Cardiac muscle cell (in vitro differentiated cells and primary cell): Measurements from ENCODE around the gene COX7B. TPM values are rescaled to one million over a fixed set of nuclear protein-coding genes. Genes with fewer than 3 reads are reported as not detected.

Source experiments
- DNase-seq, 2 donors: peaks; one replicate each; pipeline versions ENCODE4 v3.0.0 to v3.0.0-alpha.2; 2010 to 2017; ENCODE audit warnings: low read depth in 1 of 2, low spot score in 1 of 2
- H3K27ac ChIP-seq: fragments of 200-600 bp; sonication (generic); 2 replicates; pipeline ENCODE4 v1.5.1; 2016
- H3K27me3 ChIP-seq: fragments of 200-600 bp; sonication (generic); 2 replicates; pipeline ENCODE4 v1.6.0; 2016; ENCODE audit warnings: control low read depth
- H3K36me3 ChIP-seq: fragments of 200-600 bp; sonication (generic); 2 replicates; pipeline ENCODE4 v1.5.1; 2016; ENCODE audit warnings: control low read depth
- H3K4me1 ChIP-seq: fragments of 200-600 bp; sonication (generic); 2 replicates; pipeline ENCODE4 v1.8.1; 2017; ENCODE audit warnings: low read depth, mild to moderate bottlenecking, mixed run types
- H3K4me3 ChIP-seq: fragments of 200-600 bp; sonication (generic); 2 replicates; pipeline ENCODE4 v1.5.1; 2016; ENCODE audit warnings: mild to moderate bottlenecking
- H3K9me3 ChIP-seq: fragments of 200-600 bp; sonication (generic); 2 replicates; pipeline ENCODE4 v1.5.1; 2017; ENCODE audit warnings: low read depth, mild to moderate bottlenecking, control low read depth
- CTCF ChIP-seq: IDR thresholded peaks from 2 replicates; pipeline ENCODE4 v1.5.1; 2012; ENCODE audit warnings: low read depth, mild to moderate bottlenecking, low read length
- polyA plus RNA-seq: library from polyadenylated mRNA; unstranded; fragments of >200 nt; fragmentation: Nextera tagmentation; extraction: Ambion mirVana; gene quantifications from 2 replicates; pipeline ENCODE4 v1.2.1, GENCODE V29; 2016
- total RNA-seq: library from RNA; depleted of rRNA; stranded (reverse); fragments of >200 nt; gene quantifications from 2 replicates; pipeline ENCODE4 v1.2.3, GENCODE V29; 2016

The COX7B gene
- total and polyA plus RNA-seq, 2 experiments from 2014 or later: 320 to 1,709 TPM

GRCh38 chrX:77894921-77895886 is 4.1 kb upstream of the COX7B start, which contains the start of gene MAGT1:
Gene MAGT1 (minus strand): TSS chrX:77895435. CDS start chrX:77895410, 25 bp downstream.
- Histone ChIP-seq H3K36me3 (no peaks in the 10 kb centered on the region), H3K9me3 (no peaks in the 10 kb centered on the region), H3K4me1 (no peaks in the 10 kb centered on the region), H3K27me3 (no peaks in the 10 kb centered on the region), H3K4me3 (peak within 1 kb of the TSS; percentile 79), H3K27ac (peak within 1 kb of the TSS; percentile 98)
- TF ChIP-seq CTCF: no peak
- DNase-seq: peak; percentile 94 to 97

- H3K4me3 ChIP-seq: peak overlapping the region; percentile 58
- H3K27ac ChIP-seq: peak overlapping the region; percentile 91
- peak in 1 of 2 donors; percentile 28 for DNase-seq
- no peaks in the 10 kb centered on the region for H3K27me3 ChIP-seq
- peaks cover 8% of the 10 kb centered on the region for H3K36me3 ChIP-seq
- TF ChIP-seq CTCF: no peak
- no peaks in the 10 kb centered on the region for H3K9me3 ChIP-seq
- H3K4me1 ChIP-seq: no peaks in the 10 kb centered on the region
Measured at GRCh38 chrX:77900688-77901087, 1.4 kb downstream of the COX7B start.

- H3K9me3 ChIP-seq: no peaks in the 10 kb centered on the region
- peak overlapping the region; percentile 58 for H3K4me3 ChIP-seq
- no peak overlapping the region for H3K27ac ChIP-seq
- no peak for TF ChIP-seq CTCF
- H3K4me1 ChIP-seq: no peaks in the 10 kb centered on the region
- H3K36me3 ChIP-seq: peaks cover 8% of the 10 kb centered on the region
- DNase-seq: no peak
- H3K27me3 ChIP-seq: no peaks in the 10 kb centered on the region
Measured at GRCh38 chrX:77901506-77901905, 2.2 kb downstream of the COX7B start.

GRCh38 chrX:77910108-77910840 is 11.0 kb downstream of the COX7B start, which contains the start of gene ATP7A:
Gene ATP7A (plus strand): TSS chrX:77910693. CDS start chrX:77971642, 60,949 bp downstream.
- peak within 1 kb of the TSS; percentile 29 for H3K4me3 ChIP-seq
- peak within 1 kb of the TSS; percentile 56 for H3K27ac ChIP-seq
- DNase-seq: peak; percentile 83 to 94
- no peaks in the 10 kb centered on the region for H3K9me3 ChIP-seq
- peak; percentile 59 for TF ChIP-seq CTCF
- H3K36me3 ChIP-seq: no peaks in the 10 kb centered on the region
- no peaks in the 10 kb centered on the region for H3K4me1 ChIP-seq
- no peaks in the 10 kb centered on the region for H3K27me3 ChIP-seq

GRCh38 chrX:77917294-77917933 is 18.1 kb downstream of the COX7B start:
- Histone ChIP-seq H3K36me3 (no peaks in the 10 kb centered on the region), H3K4me3 (no peak overlapping the region), H3K4me1 (no peaks in the 10 kb centered on the region), H3K27ac (no peak overlapping the region), H3K27me3 (no peaks in the 10 kb centered on the region), H3K9me3 (no peaks in the 10 kb centered on the region)
- no peak for TF ChIP-seq CTCF
- DNase-seq: no peak
